ENCODE results near the gene IRAK3. TPM values are rescaled to one million over a fixed set of nuclear protein-coding genes. Genes with fewer than 3 reads are reported as not detected.

The IRAK3 gene
- total and polyA plus RNA-seq, 10 donors = 4.4 to 157 (median 73.5) TPM

DNA sequence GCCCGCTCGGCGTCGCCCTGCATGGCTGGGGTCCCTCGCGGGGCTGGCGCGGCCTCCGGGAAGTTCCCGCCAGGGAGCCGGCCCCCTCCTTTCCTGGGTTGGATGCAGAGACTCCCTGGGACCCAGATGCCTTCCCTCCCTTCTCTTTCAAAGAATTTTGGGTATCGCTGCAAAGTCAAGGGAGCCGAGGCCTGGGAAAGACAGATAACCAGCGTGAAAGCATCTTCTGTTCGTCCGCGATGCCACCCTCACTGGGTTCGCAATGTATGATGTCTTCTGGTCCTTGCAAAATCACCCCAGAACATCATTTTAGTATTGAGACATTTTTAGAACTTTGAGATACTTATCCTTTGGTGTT lies 451 bp downstream of the IRAK3 start:
- Histone ChIP-seq H3K27me3 (replicated peaks in 1 of 7) (peaks cover 0 to 28% (median 0%) of the 10 kb centered on the region in 7 donors), H3K27ac (peak overlapping the region; percentile 88 to 99 (median 94)), H3K36me3 (peaks cover 0 to 6% (median 0%) of the 10 kb centered on the region in 6 donors), H3K4me3 (peak overlapping the region; percentile 32 to 71 (median 52)), H3K9me3 (no peaks in the 10 kb centered on the region), H3K4me1 (peaks cover 6 to 75% (median 36%) of the 10 kb centered on the region in 6 donors)
- TF ChIP-seq POLR2AphosphoS5 (IDR thresholded peaks at IDR 0.05) = no peak
- TF ChIP-seq, protein P1, sequence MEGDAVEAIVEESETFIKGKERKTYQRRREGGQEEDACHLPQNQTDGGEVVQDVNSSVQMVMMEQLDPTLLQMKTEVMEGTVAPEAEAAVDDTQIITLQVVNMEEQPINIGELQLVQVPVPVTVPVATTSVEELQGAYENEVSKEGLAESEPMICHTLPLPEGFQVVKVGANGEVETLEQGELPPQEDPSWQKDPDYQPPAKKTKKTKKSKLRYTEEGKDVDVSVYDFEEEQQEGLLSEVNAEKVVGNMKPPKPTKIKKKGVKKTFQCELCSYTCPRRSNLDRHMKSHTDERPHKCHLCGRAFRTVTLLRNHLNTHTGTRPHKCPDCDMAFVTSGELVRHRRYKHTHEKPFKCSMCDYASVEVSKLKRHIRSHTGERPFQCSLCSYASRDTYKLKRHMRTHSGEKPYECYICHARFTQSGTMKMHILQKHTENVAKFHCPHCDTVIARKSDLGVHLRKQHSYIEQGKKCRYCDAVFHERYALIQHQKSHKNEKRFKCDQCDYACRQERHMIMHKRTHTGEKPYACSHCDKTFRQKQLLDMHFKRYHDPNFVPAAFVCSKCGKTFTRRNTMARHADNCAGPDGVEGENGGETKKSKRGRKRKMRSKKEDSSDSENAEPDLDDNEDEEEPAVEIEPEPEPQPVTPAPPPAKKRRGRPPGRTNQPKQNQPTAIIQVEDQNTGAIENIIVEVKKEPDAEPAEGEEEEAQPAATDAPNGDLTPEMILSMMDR (IDR thresholded peaks at IDR 0.05 in 8 of 11, conservative IDR thresholded peaks at IDR 0.05 in 3 of 11) = no peak
- TF ChIP-seq POLR2A (IDR thresholded peaks at IDR 0.05) = no peak
- 4 to 26% (median 9%) methylated on average over 7 to 18 of the region's 18 CpGs for WGBS, 5 donors
- intact Hi-C loops (cut with DNase I; ENCODE audit: low total_unique reads) = no loop called here
- no peak for DNase-seq

DNA sequence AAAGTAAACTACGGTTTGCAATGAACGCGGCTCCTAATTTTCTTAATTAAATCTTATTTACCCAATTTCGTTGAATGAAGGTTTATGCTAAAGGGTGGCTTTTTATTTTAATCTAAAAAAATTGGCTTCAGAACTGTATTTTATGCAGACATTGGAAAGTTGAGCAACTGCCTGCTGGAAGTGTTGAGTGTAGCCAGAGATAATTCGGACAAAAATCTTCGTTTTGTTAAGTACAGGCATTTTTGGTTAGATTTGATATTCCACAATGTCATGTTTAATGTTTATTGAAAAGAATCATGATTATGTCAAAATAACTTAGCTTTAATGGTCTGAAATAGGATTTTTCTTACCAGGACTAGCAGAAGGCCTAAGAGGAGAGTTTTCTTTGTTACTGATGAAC lies 875 bp downstream of the IRAK3 start:
- peaks cover 6 to 80% (median 40%) of the 10 kb centered on the region in 6 donors for H3K4me1 ChIP-seq
- WGBS, 5 donors = 33 to 56% (median 36%) methylated on average over 6 of the region's 6 CpGs
- intact Hi-C loops (cut with DNase I; ENCODE audit: low total_unique reads) = no loop called here
- peak overlapping the region; percentile 88 to 99 (median 94) for H3K27ac ChIP-seq
- peaks cover 0 to 28% (median 0%) of the 10 kb centered on the region in 7 donors for H3K27me3 ChIP-seq (replicated peaks in 1 of 7)
- no peak for DNase-seq
- no peak for TF ChIP-seq POLR2A (IDR thresholded peaks at IDR 0.05)
- no peak for TF ChIP-seq POLR2AphosphoS5 (IDR thresholded peaks at IDR 0.05)
- TF ChIP-seq, protein P1 (IDR thresholded peaks at IDR 0.05 in 8 of 11, conservative IDR thresholded peaks at IDR 0.05 in 3 of 11) = no peak
- no peaks in the 10 kb centered on the region for H3K9me3 ChIP-seq
- peak overlapping the region; percentile 32 to 71 (median 52) for H3K4me3 ChIP-seq
- peaks cover 0 to 11% (median 0%) of the 10 kb centered on the region in 6 donors for H3K36me3 ChIP-seq

DNA sequence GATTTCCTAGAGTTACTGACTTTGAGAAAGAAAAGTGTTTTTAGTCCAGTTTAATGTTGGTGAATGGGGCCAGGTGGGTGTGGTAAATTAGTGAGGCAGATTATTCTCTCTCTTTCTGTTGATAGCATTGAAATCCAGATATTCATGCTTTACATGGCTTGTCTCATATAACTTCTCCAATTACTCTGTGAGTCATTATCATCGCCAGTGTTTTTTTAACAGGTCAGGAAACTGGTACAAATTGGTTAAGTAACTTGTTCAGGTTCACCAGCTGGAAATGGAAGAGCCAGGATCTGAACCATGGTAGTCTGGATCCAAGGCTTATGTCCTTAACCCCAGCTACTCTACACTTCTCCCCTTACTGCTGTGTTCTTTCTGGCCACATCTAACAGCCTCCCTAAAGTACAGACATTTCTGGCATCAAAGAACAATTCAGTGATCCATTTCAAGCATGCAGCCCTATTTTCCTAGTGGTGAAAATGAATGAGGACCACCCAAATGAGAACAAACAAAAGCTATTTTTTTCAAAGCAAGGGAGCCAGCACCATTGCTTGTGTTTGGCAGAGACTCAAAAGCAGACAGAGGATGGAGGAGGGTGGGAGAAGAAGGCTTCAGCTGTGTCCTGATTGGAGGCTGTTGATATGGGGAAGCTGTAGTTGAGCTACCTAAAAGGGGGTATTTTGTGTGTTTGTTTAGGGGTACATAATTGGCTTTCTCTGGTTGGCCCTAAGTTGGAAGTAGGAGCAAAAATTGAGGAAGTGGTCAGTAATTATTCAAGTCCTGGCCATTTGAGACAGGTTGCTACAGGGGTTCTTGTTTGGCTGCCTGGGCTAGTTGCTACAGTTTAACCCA lies 1.7 kb downstream of the IRAK3 start:
- peaks cover 0 to 28% (median 0%) of the 10 kb centered on the region in 7 donors for H3K27me3 ChIP-seq (replicated peaks in 1 of 7)
- peak overlapping the region; percentile 88 to 99 (median 94) for H3K27ac ChIP-seq
- intact Hi-C loops (cut with DNase I; ENCODE audit: low total_unique reads) = no loop called here
- no peak for TF ChIP-seq POLR2A (IDR thresholded peaks at IDR 0.05)
- TF ChIP-seq, protein P1 (IDR thresholded peaks at IDR 0.05 in 8 of 11, conservative IDR thresholded peaks at IDR 0.05 in 3 of 11) = no peak
- TF ChIP-seq POLR2AphosphoS5 (IDR thresholded peaks at IDR 0.05) = peak in 1 of 3 donors; percentile 52
- peaks cover 12 to 88% (median 49%) of the 10 kb centered on the region in 6 donors for H3K4me1 ChIP-seq
- no peak for DNase-seq
- H3K36me3 ChIP-seq = peaks cover 0 to 19% (median 0%) of the 10 kb centered on the region in 6 donors
- H3K9me3 ChIP-seq = no peaks in the 10 kb centered on the region
- 23 to 43% (median 41%) methylated on average over 1 of the region's 1 CpG for WGBS, 5 donors
- H3K4me3 ChIP-seq = peak overlapping the region; percentile 32 to 71 (median 52)

DNA sequence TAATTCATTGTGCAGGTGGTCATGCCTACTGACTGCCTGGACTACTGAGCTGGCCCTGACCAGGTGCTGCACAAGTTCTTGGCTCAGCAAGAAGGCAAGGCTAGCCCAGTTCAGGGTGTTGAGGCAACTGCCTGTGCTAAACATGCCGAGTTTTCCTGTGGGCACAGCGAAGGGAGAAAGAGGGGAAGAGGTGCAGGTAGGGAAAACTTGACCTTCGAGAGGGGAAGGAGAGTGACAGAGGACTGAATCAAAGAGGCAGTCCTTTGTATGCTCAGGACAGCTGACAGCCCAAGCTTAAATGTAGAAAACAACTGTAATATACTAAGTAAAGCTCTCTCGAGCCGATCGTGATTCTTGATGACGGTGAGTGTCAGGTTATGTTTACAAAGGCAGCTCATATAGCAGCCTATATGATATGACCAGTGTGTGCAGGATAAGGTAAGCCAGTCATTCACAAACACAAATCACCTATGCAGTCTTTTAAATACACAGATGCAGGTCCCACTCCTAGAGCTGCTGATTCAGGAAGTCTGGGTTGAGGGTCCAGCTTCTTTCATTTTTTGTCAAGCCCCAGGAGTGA lies 2.6 kb downstream of the IRAK3 start:
- peak overlapping the region in 6 of 8 donors; percentile 90 to 99 (median 94) for H3K27ac ChIP-seq
- 55 to 73% (median 62%) methylated on average over 7 of the region's 7 CpGs for WGBS, 5 donors
- DNase-seq = no peak
- H3K27me3 ChIP-seq (replicated peaks in 1 of 7) = peaks cover 0 to 28% (median 0%) of the 10 kb centered on the region in 7 donors
- peaks cover 0 to 20% (median 0%) of the 10 kb centered on the region in 6 donors for H3K36me3 ChIP-seq
- H3K4me1 ChIP-seq = peaks cover 17 to 95% (median 57%) of the 10 kb centered on the region in 6 donors
- TF ChIP-seq POLR2A (IDR thresholded peaks at IDR 0.05) (no peak), POLR2AphosphoS5 (IDR thresholded peaks at IDR 0.05) (no peak)
- TF ChIP-seq, protein P1 (IDR thresholded peaks at IDR 0.05 in 8 of 11, conservative IDR thresholded peaks at IDR 0.05 in 3 of 11) = no peak
- H3K4me3 ChIP-seq = peak overlapping the region in 5 of 8 donors; percentile 50 to 71 (median 52)
- no peaks in the 10 kb centered on the region for H3K9me3 ChIP-seq
- intact Hi-C loops (cut with DNase I; ENCODE audit: low total_unique reads) = no loop called here
